GM19099 (cell line): Measurements from ENCODE around the gene SRGAP1.

Experiments
- POLR2A ChIP-seq: IDR thresholded peaks from 3 replicates; pipeline ENCODE4 v1.6.1; 2011; ENCODE audit warnings: low read depth; ENCODE audit not compliant: insufficient read length; ENCODE audit errors: extremely low read depth

SRGAP1 gene

GRCh38 chr12:63821781-63822251 lies 22.7 kb upstream of the SRGAP1 start:
- no peak for TF ChIP-seq POLR2A

DNA sequence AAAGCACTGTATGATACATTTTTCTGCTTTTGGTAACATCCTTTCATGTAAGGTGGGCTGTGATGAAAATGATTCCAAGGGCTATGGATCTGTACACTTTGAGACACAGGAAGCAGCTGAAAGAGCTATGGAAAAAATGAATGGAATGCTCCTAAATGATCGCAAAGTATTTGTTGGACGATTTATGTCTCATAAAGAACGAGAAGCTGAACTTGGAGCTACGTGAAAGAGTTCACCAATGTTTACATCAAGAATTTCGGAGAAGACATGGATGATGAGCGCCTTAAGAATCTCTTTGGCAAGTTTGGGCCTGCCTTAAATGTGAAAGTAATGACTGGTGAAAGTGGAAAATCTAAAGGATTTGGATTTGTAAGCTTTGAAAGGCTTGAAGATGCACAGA lies 22.1 kb upstream of the SRGAP1 start:
- TF ChIP-seq POLR2A: no peak

GRCh38 chr12:63823040-63823439 lies 21.5 kb upstream of the SRGAP1 start:
- TF ChIP-seq POLR2A: no peak

- TF ChIP-seq POLR2A: no peak
Observed at GRCh38 chr12:63826006-63826585, 18.4 kb upstream of the SRGAP1 start.

DNA sequence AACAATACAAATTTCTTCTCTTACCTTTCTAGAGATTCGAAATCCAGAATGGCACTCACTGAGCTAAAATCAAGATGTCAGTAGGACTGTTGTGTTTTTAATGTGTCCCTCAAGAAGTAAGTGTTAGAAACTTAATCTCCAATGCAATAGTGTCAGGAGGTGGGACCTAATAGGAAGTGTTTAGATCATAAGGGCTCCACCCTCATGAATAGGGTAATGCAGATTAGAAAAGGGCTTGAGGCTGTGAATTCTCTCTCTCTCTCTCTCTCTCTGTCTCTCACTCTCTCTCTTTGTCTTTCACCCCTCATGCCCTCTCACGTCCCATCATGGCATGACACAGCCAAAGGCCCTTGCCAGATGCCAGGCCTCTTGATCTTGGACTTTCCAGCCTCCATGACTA lies 15.6 kb upstream of the SRGAP1 start:
- TF ChIP-seq POLR2A: no peak

GRCh38 chr12:63836046-63836445 lies 8.5 kb upstream of the SRGAP1 start:
- no peak for TF ChIP-seq POLR2A

DNA sequence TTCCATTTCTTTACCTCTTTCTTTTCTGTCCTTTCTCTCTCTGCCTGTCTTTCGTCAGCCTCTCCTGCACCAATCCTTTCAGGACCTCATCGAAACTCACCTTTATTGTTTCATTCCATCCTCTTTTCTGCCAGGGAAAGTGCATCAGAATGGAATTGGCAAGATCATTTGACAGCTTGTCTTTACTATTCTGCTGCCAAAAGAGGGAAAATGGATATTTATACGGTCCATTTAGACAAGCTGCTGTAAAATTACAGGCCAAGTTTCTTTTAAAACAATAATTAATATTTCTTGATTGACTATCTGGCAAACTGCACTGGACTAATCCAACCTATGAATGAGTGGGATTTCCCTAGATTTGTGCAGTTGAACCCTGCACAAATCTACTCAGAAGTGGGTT lies 7.6 kb upstream of the SRGAP1 start:
- no peak for TF ChIP-seq POLR2A

DNA sequence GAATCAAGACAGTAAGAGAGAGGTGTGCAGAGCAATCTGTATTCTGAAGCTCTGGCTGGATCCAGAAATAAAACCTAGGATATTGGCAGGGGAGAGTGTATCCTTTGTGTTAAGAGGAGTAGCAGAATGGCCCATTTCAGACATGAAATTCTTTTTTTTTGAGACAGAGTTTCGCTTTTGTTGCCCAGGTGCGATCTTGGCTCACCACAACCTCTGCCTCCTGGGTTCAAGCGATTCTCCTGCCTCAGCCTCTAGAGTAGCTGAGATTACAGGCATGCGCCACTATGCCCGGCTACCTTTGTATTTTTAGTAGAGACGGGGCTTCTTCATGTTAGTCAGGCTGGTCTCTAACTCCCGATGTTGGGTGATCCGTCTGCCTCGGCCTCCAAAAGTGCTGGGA lies 6.1 kb upstream of the SRGAP1 start:
- TF ChIP-seq POLR2A: no peak

- no peak for TF ChIP-seq POLR2A
Observed at GRCh38 chr12:63841011-63841410, 3.5 kb upstream of the SRGAP1 start.

GRCh38 chr12:63841571-63841970 lies 2.9 kb upstream of the SRGAP1 start:
- no peak for TF ChIP-seq POLR2A

- no peak for TF ChIP-seq POLR2A
Observed at GRCh38 chr12:63843254-63843720, 1.2 kb upstream of the SRGAP1 start.

GRCh38 chr12:63843721-63844390 lies 644 bp upstream of the SRGAP1 start:
- no peak for TF ChIP-seq POLR2A

- no peak for TF ChIP-seq POLR2A
Observed at GRCh38 chr12:63845726-63846125, 1.2 kb downstream of the SRGAP1 start.

GRCh38 chr12:63846238-63846967 lies 1.9 kb downstream of the SRGAP1 start:
- no peak for TF ChIP-seq POLR2A

- no peak for TF ChIP-seq POLR2A
Observed at GRCh38 chr12:63848450-63848849, 4.0 kb downstream of the SRGAP1 start.

GRCh38 chr12:63849106-63849620 lies 4.7 kb downstream of the SRGAP1 start:
- TF ChIP-seq POLR2A: no peak
